Measurements from ENCODE around the gene SLC22A23.

DNA sequence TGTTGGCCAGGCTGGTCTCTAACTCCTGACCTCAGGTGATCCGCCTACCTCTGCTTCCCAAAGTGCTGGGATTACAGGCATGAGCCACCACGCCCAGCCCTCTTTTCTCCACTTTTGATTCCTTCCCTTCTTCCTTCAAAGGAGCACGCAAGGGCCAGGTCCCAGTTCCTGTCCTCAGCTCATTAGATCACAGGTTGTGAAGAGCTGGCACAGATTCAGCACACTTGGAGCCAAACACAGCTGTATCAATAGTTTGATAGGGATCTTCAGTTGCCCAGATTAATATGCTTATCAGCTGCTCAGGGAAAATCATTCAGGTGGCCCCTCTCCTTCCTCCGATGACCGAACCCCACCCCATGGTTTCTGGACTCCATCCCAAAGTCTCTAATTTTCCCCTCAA, 14.4 kb upstream of the SLC22A23 start:
- no peak for TF ChIP-seq GATA2 (IDR thresholded peaks at IDR 0.05; ENCODE audit: low read depth, low read length)
- no peak for TF ChIP-seq GATA3 (IDR thresholded peaks at IDR 0.05; ENCODE audit: low read depth, low read length)
